ENCODE data around the gene YTHDF1. TPM values are rescaled to one million over a fixed set of nuclear protein-coding genes. Genes with fewer than 3 reads are reported as not detected.

The YTHDF1 gene
- total RNA-seq, 6 donors from 2014 or later = 29.3 to 42.1 (median 31.6) TPM

DNA sequence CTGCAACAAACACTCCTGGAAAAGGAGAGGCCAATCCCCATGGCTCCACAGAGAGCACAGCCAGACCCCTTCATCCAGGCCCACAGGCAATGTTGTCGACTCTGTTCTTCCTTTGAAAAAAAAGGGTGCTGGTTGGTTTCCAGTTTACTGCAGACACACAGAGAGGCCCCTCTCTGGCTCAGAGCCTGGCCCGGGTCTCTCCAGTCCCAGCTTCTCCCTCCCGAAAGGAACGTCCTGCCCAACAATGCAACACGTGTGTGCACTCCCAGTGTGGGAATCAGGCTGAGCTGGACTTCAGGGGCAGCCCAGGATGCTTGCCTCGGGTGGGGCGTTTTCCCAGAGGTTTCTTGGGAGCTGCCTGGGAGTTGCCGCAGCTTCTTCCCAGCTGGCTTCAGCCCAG, 42.9 kb upstream of the YTHDF1 start:
- H3K27me3 ChIP-seq = peaks cover 1 to 25% (median 15%) of the 10 kb centered on the region in 4 donors
- no peaks in the 10 kb centered on the region for H3K36me3 ChIP-seq
- H3K27ac ChIP-seq = no peak overlapping the region
- 47% methylated on average over 8 of the region's 8 CpGs for WGBS, 2 donors
- DNase-seq = no peak
- no peak overlapping the region for H3K4me3 ChIP-seq
- no peak for ATAC-seq (ENCODE audit: low FRiP score in 2 of 2)
- TF ChIP-seq, protein P1, sequence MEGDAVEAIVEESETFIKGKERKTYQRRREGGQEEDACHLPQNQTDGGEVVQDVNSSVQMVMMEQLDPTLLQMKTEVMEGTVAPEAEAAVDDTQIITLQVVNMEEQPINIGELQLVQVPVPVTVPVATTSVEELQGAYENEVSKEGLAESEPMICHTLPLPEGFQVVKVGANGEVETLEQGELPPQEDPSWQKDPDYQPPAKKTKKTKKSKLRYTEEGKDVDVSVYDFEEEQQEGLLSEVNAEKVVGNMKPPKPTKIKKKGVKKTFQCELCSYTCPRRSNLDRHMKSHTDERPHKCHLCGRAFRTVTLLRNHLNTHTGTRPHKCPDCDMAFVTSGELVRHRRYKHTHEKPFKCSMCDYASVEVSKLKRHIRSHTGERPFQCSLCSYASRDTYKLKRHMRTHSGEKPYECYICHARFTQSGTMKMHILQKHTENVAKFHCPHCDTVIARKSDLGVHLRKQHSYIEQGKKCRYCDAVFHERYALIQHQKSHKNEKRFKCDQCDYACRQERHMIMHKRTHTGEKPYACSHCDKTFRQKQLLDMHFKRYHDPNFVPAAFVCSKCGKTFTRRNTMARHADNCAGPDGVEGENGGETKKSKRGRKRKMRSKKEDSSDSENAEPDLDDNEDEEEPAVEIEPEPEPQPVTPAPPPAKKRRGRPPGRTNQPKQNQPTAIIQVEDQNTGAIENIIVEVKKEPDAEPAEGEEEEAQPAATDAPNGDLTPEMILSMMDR (IDR thresholded peaks at IDR 0.05) = no peak
- TF ChIP-seq POLR2AphosphoS5 (IDR thresholded peaks at IDR 0.05) (no peak), EP300 (IDR thresholded peaks at IDR 0.05) (no peak), POLR2A (IDR thresholded peaks at IDR 0.05) (no peak)
- H3K9me3 ChIP-seq = no peaks in the 10 kb centered on the region
- H3K4me1 ChIP-seq = peaks cover 6 to 11% (median 7%) of the 10 kb centered on the region in 4 donors

DNA sequence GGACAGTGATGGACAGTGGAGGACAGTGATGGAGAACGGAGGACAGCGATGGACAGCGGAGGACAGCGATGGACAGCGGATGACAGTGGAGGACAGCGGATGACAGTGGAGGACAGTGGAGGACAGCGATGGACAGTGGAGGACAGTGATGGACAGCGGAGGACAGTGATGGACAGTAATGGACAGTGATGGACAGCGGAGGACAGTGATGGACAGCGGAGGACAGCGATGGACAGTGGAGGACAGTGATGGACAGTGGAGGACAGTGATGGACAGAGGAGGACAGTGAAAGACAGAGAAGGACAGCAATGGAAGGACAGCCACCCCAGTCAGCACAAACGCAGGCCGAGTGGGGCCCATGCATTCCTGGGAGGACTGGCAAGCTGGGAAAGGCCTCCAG, 41.7 kb upstream of the YTHDF1 start:
- Histone ChIP-seq H3K9me3 (no peaks in the 10 kb centered on the region), H3K36me3 (no peaks in the 10 kb centered on the region), H3K27ac (no peak overlapping the region), H3K4me1 (peaks cover 13 to 22% (median 15%) of the 10 kb centered on the region in 4 donors), H3K4me3 (no peak overlapping the region), H3K27me3 (peaks cover 1 to 33% (median 19%) of the 10 kb centered on the region in 4 donors)
- no peak for ATAC-seq (ENCODE audit: low FRiP score in 2 of 2)
- TF ChIP-seq POLR2A (IDR thresholded peaks at IDR 0.05) (no peak), POLR2AphosphoS5 (IDR thresholded peaks at IDR 0.05) (no peak), EP300 (IDR thresholded peaks at IDR 0.05) (no peak)
- TF ChIP-seq, protein P1 (IDR thresholded peaks at IDR 0.05) = no peak
- WGBS, 2 donors = 86 to 87% methylated on average over 13 of the region's 13 CpGs
- DNase-seq = no peak

DNA sequence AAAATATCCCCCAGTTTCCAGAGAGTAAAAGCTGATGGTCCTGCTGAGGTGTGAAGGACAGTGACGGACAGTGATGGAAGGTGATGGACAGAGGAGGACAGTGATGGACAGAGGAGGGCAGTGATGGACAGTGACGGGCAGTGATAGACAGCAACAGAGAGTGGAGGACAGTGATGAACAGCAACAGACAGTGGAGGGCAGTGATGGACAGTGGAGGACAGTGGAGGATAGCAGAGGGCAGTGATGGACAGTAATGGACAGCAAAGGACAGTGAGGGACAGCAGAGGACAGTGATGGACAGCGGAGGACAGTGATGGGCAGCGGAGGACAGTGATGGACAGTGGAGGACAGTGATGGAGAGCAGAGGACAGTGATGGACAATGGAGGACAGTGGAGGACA, 41.0 kb upstream of the YTHDF1 start:
- DNase-seq = no peak
- H3K9me3 ChIP-seq = no peaks in the 10 kb centered on the region
- H3K4me3 ChIP-seq = no peak overlapping the region
- ATAC-seq (ENCODE audit: low FRiP score in 2 of 2) = no peak
- no peak overlapping the region for H3K27ac ChIP-seq
- H3K4me1 ChIP-seq = peaks cover 13 to 22% (median 15%) of the 10 kb centered on the region in 4 donors
- WGBS, 2 donors = 88 to 90% methylated on average over 4 of the region's 4 CpGs
- H3K36me3 ChIP-seq = no peaks in the 10 kb centered on the region
- TF ChIP-seq, protein P1 (IDR thresholded peaks at IDR 0.05) = no peak
- TF ChIP-seq POLR2A (IDR thresholded peaks at IDR 0.05) = no peak
- no peak for TF ChIP-seq POLR2AphosphoS5 (IDR thresholded peaks at IDR 0.05)
- TF ChIP-seq EP300 (IDR thresholded peaks at IDR 0.05) = no peak
- peaks cover 1 to 35% (median 21%) of the 10 kb centered on the region in 4 donors for H3K27me3 ChIP-seq

DNA sequence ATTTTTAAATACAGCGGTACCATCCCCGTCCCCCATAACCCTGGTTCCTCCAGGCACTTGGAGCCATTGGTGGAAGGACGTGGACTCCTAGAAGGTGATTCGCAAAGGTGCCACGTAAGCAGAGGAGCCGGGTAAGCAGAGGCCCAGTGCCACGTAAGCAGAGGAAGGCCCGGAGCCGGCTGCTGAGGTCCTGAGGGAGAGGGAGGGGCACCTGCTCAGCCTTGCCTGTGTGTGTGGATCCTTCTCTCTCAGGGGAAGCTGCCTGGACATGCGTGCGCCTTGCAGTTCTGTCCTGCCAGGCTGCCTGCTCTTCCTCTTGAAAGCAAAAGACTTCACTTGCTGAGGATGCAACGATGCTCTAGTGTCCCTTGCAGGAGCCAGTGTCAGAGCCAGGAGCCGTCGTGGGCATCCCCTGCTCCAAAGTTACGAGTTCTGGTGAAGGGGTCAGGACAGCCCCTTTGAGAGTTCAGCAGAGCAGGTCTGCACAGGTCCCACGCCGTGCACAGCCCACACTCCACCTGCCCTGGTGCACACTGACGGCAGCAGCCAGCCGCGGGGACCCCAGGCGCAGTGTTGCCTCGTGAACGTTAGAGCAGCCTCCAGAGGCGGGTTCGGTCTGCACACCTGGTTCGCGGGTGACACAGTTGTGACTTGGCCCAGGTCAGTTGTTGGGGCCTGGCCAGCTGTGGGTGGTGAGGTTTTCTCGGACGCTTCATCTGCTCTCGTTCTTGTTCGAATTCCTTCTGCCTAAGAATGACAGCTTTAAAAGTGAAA, 40.2 kb upstream of the YTHDF1 start:
- peak in 1 of 2 donors; percentile 62 for DNase-seq
- no peak for ATAC-seq (ENCODE audit: low FRiP score in 2 of 2)
- TF ChIP-seq, protein P1 (IDR thresholded peaks at IDR 0.05) = no peak
- no peak for TF ChIP-seq POLR2AphosphoS5 (IDR thresholded peaks at IDR 0.05)
- no peak for TF ChIP-seq POLR2A (IDR thresholded peaks at IDR 0.05)
- no peak for TF ChIP-seq EP300 (IDR thresholded peaks at IDR 0.05)
- 55 to 57% methylated on average over 17 to 31 of the region's 31 CpGs for whole genome bisulfite sequencing, 2 donors
- Histone ChIP-seq H3K36me3 (no peaks in the 10 kb centered on the region), H3K4me1 (peaks cover 13 to 22% (median 15%) of the 10 kb centered on the region in 4 donors), H3K27me3 (peaks cover 1 to 35% (median 21%) of the 10 kb centered on the region in 4 donors), H3K27ac (no peak overlapping the region), H3K9me3 (no peaks in the 10 kb centered on the region), H3K4me3 (no peak overlapping the region)

Measured in upper lobe of left lung (tissue), 6 donors.